Measurements from ENCODE around the gene SPDYA. TPM values are rescaled to one million over a fixed set of nuclear protein-coding genes. Genes with fewer than 3 reads are reported as not detected.

SPDYA gene
- total RNA-seq, 3 donors from 2014 or later: 0.98 to 4.2 (median 1.8) TPM

DNA sequence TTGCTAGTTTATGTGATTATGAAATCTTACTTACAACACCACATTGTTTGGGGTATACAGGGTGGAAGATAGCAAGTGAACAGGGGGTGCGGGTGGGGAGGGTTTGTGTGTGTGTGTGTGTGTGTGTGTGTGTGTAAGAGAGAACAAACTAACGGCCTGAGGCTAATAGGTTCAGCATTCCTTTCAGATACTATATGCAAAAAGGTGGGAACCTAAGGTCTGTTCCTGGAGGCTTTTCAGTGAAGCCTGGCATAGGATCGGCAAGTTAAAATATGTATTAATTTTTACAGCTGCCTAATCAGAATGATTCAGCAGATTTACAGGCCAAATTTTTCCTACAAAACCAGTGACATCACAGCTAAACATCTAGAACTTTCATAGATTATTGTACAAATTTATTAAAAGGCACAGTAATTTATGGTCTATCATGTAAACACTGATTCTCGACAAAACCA is 7.6 kb upstream of the SPDYA start:
- Histone ChIP-seq H3K36me3 (no peaks in the 10 kb centered on the region), H3K4me1 (no peaks in the 10 kb centered on the region), H3K4me3 (no peak overlapping the region), H3K27ac (no peak overlapping the region), H3K9me3 (no peaks in the 10 kb centered on the region), H3K27me3 (no peaks in the 10 kb centered on the region)
- no peak for TF ChIP-seq POLR2AphosphoS5 (IDR thresholded peaks at IDR 0.05)
- no peak for TF ChIP-seq POLR2A (IDR thresholded peaks at IDR 0.05)
- TF ChIP-seq, protein P1, sequence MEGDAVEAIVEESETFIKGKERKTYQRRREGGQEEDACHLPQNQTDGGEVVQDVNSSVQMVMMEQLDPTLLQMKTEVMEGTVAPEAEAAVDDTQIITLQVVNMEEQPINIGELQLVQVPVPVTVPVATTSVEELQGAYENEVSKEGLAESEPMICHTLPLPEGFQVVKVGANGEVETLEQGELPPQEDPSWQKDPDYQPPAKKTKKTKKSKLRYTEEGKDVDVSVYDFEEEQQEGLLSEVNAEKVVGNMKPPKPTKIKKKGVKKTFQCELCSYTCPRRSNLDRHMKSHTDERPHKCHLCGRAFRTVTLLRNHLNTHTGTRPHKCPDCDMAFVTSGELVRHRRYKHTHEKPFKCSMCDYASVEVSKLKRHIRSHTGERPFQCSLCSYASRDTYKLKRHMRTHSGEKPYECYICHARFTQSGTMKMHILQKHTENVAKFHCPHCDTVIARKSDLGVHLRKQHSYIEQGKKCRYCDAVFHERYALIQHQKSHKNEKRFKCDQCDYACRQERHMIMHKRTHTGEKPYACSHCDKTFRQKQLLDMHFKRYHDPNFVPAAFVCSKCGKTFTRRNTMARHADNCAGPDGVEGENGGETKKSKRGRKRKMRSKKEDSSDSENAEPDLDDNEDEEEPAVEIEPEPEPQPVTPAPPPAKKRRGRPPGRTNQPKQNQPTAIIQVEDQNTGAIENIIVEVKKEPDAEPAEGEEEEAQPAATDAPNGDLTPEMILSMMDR (IDR thresholded peaks at IDR 0.05): no peak
- no peak for DNase-seq (ENCODE audit: low spot score in 2 of 2)
- intact Hi-C loops (cut with DNase I; ENCODE audit: low total_unique reads): no loop called here

DNA sequence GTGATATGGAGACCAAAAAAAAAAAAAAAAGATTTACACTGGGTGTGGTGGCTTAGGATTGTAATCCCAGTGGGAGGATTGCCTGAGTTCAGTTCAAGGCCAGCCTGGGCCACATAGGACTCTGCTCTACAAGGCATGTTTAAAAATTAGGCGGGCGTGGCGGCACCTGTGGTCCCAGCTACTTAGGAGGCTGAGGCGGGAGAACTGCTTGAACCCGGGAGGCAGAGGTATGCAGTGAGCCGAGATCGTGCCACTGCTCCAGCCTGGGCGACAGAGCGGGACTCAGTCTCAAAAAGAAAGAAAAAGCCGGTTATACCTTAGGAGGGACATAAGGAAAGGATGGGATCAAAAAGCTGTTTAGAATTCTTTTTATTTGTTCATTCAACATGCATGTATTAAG is 707 bp upstream of the SPDYA start:
- H3K9me3 ChIP-seq: no peaks in the 10 kb centered on the region
- DNase-seq (ENCODE audit: low spot score in 2 of 2): no peak
- no peaks in the 10 kb centered on the region for H3K27me3 ChIP-seq
- H3K4me1 ChIP-seq: peaks cover 0 to 7% of the 10 kb centered on the region in 2 donors
- H3K36me3 ChIP-seq: no peaks in the 10 kb centered on the region
- intact Hi-C loops (cut with DNase I; ENCODE audit: low total_unique reads): no loop called here
- no peak for TF ChIP-seq POLR2A (IDR thresholded peaks at IDR 0.05)
- no peak for TF ChIP-seq POLR2AphosphoS5 (IDR thresholded peaks at IDR 0.05)
- TF ChIP-seq, protein P1 (IDR thresholded peaks at IDR 0.05): no peak
- peak overlapping the region; percentile 42 to 76 (median 59) for H3K4me3 ChIP-seq
- H3K27ac ChIP-seq: peak overlapping the region in 1 of 2 donors; percentile 45

DNA sequence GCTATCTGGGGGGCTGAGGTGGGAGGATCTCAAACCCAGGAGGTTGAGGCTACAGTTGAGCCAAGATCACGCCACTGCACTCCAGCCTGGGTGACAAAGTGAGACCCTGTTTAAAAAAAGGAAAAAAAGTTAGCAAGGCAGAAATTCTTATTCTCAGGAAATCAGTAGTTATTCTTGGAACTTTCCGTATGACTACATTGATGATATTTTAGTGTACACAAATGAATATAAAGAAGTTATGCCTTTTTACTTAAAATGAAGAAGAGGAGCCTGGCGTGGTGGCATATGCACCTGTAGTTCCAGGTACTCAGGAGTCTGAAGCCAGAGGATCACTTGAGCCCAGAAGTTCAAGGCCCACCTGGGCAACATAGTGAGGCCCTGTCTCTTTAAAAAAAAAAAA is 7.4 kb downstream of the SPDYA start:
- no peak overlapping the region for H3K27ac ChIP-seq
- no peaks in the 10 kb centered on the region for H3K27me3 ChIP-seq
- no peaks in the 10 kb centered on the region for H3K9me3 ChIP-seq
- TF ChIP-seq POLR2AphosphoS5 (IDR thresholded peaks at IDR 0.05) (no peak), POLR2A (IDR thresholded peaks at IDR 0.05) (no peak)
- TF ChIP-seq, protein P1 (IDR thresholded peaks at IDR 0.05): no peak
- no peaks in the 10 kb centered on the region for H3K4me1 ChIP-seq
- no peak for DNase-seq (ENCODE audit: low spot score in 2 of 2)
- no peaks in the 10 kb centered on the region for H3K36me3 ChIP-seq
- intact Hi-C loops (cut with DNase I; ENCODE audit: low total_unique reads): no loop called here
- H3K4me3 ChIP-seq: no peak overlapping the region

DNA sequence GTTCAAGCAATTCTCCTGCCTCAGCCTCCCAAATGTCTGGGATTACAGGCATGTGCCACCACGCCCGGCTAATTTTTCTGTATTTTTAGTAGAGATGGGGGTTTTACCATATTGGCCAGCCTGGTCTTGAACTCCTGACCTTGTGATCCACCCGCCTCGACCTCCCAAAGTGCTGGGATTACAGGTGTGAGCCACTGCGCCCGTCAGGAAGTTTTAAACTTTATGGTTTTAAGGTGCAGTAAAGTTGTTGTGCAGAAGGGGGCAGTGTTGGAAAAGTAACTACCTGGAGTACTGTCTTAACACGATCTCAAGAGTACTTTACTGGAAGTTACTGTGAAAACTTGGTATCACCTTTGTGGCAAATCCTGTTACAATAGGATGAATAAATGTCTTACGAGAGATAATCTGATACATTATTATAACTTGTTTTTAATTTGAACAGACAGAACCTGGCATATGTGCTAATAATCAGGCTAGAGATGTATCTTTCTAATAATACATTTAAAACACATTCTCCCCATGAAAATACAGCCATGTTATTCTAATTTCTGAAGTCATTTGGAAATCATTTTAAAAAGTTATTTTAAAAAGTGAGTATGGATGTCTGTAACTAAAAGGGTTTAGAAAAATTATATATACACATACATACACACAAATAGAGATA is 10.8 kb downstream of the SPDYA start:
- DNase-seq (ENCODE audit: low spot score in 2 of 2): no peak
- Histone ChIP-seq H3K9me3 (no peaks in the 10 kb centered on the region), H3K27ac (no peak overlapping the region), H3K4me1 (no peaks in the 10 kb centered on the region), H3K4me3 (no peak overlapping the region), H3K27me3 (no peaks in the 10 kb centered on the region), H3K36me3 (no peaks in the 10 kb centered on the region)
- TF ChIP-seq POLR2AphosphoS5 (IDR thresholded peaks at IDR 0.05) (no peak), POLR2A (IDR thresholded peaks at IDR 0.05) (no peak)
- TF ChIP-seq, protein P1 (IDR thresholded peaks at IDR 0.05): peak; percentile 68 to 75 (median 69)
- intact Hi-C loops (cut with DNase I; ENCODE audit: low total_unique reads): no loop called here

DNA sequence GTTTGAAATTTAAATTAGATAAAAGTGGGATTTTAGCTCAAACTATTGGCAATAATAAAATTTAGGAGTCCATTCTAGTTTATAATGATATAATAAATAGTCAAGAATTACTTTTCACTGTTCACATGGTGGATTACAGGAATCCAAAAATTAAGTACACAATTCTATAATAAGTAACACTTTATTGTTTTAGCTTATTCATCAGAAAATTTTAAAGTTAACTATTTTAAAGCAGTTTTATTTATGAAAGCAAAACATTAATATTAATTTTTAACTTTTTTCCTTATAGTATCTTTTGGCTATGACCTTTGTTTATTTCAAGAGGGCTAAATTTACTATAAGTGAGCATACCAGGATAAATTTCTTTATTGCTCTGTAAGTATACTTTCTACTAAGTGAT is 11.4 kb downstream of the SPDYA start:
- no peaks in the 10 kb centered on the region for H3K9me3 ChIP-seq
- no peak for DNase-seq (ENCODE audit: low spot score in 2 of 2)
- no peak overlapping the region for H3K4me3 ChIP-seq
- TF ChIP-seq POLR2AphosphoS5 (IDR thresholded peaks at IDR 0.05) (no peak), POLR2A (IDR thresholded peaks at IDR 0.05) (no peak)
- TF ChIP-seq, protein P1 (IDR thresholded peaks at IDR 0.05): no peak
- no peaks in the 10 kb centered on the region for H3K4me1 ChIP-seq
- intact Hi-C loops (cut with DNase I; ENCODE audit: low total_unique reads): no loop called here
- no peak overlapping the region for H3K27ac ChIP-seq
- no peaks in the 10 kb centered on the region for H3K27me3 ChIP-seq
- H3K36me3 ChIP-seq: no peaks in the 10 kb centered on the region
